GM08714 (cell line): ENCODE measurements around the gene ARHGAP30.
"Not testable (repeated sequence)": the region's sequence is repeated elsewhere in the genome, so short reads cannot be mapped to it uniquely, and the experiment has no call there.

Experiments used
- H3K4me3 ChIP-seq: fragments of 200-500 bp; sonication (Bioruptor generic); 2 replicates; pipeline ENCODE4 v1.5.1; 2014; ENCODE audit warnings: mild to moderate bottlenecking, low read length, inconsistent platforms
- ZNF274 ChIP-seq: IDR thresholded peaks from 2 replicates; pipeline ENCODE4 v1.6.1; 2012; ENCODE audit warnings: mild to moderate bottlenecking, low read depth, low read length

The ARHGAP30 gene, protein sequence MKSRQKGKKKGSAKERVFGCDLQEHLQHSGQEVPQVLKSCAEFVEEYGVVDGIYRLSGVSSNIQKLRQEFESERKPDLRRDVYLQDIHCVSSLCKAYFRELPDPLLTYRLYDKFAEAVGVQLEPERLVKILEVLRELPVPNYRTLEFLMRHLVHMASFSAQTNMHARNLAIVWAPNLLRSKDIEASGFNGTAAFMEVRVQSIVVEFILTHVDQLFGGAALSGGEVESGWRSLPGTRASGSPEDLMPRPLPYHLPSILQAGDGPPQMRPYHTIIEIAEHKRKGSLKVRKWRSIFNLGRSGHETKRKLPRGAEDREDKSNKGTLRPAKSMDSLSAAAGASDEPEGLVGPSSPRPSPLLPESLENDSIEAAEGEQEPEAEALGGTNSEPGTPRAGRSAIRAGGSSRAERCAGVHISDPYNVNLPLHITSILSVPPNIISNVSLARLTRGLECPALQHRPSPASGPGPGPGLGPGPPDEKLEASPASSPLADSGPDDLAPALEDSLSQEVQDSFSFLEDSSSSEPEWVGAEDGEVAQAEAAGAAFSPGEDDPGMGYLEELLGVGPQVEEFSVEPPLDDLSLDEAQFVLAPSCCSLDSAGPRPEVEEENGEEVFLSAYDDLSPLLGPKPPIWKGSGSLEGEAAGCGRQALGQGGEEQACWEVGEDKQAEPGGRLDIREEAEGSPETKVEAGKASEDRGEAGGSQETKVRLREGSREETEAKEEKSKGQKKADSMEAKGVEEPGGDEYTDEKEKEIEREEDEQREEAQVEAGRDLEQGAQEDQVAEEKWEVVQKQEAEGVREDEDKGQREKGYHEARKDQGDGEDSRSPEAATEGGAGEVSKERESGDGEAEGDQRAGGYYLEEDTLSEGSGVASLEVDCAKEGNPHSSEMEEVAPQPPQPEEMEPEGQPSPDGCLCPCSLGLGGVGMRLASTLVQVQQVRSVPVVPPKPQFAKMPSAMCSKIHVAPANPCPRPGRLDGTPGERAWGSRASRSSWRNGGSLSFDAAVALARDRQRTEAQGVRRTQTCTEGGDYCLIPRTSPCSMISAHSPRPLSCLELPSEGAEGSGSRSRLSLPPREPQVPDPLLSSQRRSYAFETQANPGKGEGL

DNA sequence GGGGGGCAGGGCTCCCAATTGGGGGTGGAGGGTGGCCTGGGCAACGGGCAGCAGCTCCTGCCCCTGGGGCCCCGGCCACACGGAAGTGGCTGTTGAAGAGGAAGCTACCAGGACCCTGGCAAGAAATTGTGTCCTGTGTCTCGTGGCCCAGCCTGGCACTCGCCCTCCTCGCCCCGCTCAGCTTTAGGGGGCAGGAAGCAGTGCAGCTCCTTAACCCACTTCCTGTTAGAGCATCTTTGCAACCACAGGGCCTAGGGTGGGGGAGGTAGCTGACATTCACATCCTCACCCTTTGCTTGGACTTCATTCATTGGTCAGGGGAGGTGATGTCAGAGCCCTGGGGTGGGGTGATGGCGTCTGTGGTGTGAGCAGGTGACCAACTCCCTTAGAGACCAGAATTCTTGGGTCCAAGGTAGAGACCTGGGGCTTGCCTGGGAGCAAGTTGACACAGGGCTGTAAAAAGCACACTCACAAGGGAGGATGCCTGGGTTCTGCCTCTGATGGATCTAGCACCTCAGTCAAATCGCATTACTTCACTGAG lies at the start of gene ARHGAP30:
ARHGAP30 (minus strand) TSS at position 161 of the 540 bp plus-strand sequence. CDS start 267 bp downstream, outside the sequence.
- no peak for TF ChIP-seq ZNF274
- H3K4me3 ChIP-seq: peak within 1 kb of the TSS; percentile 73

DNA sequence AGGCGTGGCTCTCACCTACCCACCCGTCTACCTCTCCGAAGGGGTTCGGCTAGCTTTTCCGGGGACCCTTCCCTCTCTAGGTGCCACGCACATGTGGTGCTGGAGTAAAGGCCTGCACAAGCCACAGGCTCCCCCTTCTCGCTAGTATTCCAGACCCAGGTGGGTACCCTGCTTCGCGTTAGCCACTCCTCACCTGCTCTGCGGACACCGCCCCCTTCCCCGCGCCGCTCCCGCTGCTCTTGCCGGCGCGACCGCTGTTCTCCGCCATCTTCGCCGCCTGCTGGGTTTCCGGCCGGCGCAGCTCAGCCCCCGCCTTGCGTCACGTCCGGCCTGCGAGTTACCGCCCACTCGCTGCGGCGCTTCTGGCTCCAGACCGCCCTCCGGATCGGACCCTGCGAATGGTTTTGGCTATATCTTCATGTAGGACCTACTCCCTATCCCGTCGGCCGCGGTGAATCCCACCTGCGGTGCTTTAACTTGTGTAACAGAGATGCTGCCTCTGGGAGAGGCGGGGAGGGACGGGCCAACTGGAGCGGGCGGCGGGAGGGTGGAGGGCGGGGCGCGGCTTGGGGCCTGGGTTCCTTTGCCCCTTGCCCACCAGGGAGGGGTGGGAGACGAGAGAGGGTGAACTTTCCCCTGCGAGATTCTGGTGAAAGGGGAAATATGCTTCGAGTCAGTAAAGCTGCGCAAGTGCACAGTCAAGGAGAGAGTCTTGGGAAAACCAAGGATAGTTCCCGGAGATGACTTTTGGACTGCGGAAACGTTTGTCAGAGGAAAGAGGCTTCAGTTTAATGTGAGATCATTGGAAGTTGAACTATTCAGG lies 48.3 kb upstream of the ARHGAP30 start, which contains the start of the genes NIT1 and PFDN2:
NIT1 (plus strand) TSS at position 347 of the 823 bp plus-strand sequence; CDS start at position 419, 72 bp downstream.
PFDN2 (minus strand) TSS at position 279 of the 823 bp plus-strand sequence; CDS start at position 268, 11 bp downstream.
- peak within 1 kb of the TSS; percentile 91 for H3K4me3 ChIP-seq
- no peak for TF ChIP-seq ZNF274

DNA sequence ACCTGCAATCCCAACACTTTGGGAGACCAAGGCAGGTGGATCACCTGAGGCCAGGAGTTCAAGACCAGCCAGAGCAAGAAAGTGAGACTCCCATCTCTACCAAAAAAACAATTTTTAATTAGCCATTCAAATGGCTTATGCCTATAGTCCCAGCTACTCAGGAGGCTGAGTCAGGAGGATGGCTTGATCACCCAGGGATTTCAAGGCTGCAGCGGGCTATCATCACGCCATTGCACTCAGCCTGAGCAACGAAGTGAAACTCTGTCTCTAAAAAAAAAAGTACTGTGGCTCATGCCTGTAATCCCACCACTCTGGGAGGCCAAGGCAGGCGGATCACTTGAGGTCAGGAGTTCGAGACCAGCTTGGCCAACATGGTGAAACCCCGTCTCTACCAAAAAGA lies 46.3 kb upstream of the ARHGAP30 start:
- not testable (repeated sequence) for H3K4me3 ChIP-seq

DNA sequence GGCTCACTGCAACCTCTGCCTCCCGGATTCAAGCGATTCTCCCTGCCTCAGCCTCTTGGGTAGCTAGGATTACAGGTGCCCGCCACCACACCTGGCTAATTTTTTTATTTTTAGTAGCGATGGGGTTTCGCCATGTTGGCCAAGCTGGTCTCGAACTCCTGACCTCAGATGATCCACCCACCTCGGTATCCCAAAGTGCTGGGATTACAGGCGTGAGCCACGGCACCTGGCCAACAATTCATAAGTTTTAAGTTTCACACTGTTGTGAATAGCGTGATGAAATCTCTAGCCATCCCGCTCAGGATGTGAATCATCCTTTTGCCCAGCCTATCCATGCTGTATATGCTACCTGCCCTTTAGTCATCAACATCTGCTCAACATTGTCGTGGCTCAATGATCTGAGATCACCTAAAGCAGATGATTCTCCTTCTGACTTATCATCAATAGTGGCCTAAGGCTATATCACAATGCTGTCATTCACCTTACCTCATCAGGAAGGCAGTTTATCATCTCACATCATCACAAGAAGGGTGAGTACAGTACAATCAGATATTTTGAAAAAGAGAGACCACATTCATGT lies 45.5 kb upstream of the ARHGAP30 start:
- no peak for TF ChIP-seq ZNF274
- no peak overlapping the region for H3K4me3 ChIP-seq

DNA sequence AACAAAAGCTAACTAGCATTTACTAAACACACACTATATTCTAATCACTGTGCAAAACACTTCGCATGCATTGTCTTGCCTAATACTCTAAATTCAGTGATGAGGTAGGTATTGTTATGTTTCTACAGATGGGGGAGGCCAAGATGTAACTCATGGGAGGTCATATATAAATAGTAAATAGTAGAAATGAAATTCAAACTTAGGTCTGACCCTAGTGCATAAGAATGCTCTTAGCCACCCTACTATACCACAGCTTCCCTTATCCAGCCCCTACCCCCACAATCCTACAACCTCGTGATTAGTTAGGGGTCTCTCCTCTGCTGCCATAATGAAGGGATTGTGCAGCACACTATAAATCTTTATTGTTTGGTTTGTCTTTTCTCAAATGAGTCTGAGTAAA lies 44.9 kb upstream of the ARHGAP30 start:
- no peak overlapping the region for H3K4me3 ChIP-seq
- no peak for TF ChIP-seq ZNF274

DNA sequence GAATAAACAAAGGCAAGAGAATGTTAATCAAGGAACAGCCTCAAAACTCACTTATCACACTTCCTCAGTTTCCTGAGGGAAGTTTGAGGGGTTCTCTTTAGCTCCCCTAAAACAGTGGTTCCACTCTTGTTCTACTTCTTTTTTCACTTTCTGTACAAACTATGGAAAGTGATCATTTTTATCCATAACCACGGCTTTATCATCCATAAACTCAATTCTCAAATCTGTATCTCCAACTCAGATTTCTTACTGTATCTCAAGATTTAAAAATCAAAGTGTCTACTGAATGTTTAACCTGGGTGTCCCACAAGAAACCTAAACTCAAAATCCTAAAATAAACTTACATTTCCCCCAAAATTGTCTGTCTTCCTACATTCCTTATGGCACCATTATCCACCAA lies 44.2 kb upstream of the ARHGAP30 start:
- no peak overlapping the region for H3K4me3 ChIP-seq
- TF ChIP-seq ZNF274: no peak

DNA sequence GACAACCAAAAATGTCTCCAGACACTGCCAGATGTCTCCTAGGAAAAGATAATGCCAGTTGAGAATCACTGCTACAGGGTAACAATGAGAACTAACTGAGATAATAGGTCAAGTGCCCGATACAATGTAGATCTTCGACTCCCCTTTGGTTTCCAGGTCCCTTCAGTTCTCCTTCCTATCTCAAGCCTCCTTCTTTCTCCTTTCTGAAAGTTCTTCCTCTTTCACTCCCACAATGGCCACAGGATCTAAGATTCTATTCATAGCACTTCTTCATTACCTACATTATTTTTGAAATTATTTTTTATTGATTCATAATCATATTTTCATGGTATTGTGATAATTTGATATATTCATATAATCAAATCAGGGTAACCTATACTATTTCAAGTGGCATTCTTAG lies 41.8 kb upstream of the ARHGAP30 start:
- TF ChIP-seq ZNF274: no peak

DNA sequence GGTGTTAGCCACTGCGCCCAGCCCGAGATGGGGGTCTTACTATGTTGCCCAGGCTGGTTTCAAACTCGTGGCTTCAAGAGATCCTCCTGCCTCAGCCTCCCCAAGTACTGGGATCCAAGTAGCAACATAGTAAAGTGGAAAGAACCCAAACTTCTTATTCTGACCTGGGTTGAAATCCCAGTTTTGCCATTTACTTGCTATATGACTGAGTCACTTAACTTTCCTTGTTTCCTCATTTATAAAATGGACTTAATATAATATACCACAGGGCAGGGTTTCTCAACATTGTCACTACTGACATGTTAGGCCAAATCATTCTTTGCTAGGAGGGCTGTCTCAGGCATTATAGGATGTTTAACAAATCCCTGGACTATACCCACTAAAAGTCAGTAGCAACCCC lies 41.4 kb upstream of the ARHGAP30 start:
- no peak overlapping the region for H3K4me3 ChIP-seq
- no peak for TF ChIP-seq ZNF274

More for the DNA sequence above, 41.8 kb upstream of the ARHGAP30 start:
- H3K4me3 ChIP-seq: no peak overlapping the region

DNA sequence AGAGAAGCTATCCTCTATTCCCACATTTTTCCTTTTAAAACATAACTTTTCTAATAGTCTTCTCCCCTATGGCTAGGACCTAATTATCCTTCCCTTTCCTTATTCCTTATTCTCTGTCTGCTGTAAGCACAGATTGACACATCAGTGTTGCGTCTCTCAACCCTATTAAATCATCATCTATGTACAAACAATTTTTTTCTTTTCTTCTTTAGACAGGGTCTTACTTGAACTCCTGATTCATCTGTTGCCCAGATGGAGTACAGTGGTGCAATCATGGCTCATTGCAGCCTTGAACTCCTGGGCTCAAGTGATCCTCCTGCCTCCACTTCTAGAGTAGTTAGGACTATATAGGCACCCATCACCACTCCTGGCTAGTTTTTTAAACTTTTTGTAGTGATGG lies 36.7 kb upstream of the ARHGAP30 start:
- TF ChIP-seq ZNF274: no peak
- no peak overlapping the region for H3K4me3 ChIP-seq

DNA sequence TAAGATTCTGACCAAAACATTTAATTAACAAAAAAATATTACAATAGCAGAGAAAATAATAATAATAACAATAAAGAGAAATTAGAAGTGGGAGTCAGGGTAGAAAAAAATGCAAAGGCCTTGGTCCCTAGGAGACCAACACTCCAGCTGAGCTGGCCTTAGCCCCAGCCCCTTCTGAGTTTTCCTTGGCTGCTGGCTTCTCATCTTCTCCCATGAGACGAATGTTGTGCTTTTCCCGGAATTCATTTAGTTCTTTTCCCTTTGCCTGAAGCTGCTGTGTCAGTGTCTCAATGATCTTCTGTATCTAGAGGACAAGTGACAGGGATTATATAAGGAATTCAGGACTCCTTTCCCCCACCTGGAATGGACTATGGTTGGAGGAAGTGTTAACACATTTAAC lies 30.9 kb upstream of the ARHGAP30 start:
- no peak for TF ChIP-seq ZNF274
- no peak overlapping the region for H3K4me3 ChIP-seq

DNA sequence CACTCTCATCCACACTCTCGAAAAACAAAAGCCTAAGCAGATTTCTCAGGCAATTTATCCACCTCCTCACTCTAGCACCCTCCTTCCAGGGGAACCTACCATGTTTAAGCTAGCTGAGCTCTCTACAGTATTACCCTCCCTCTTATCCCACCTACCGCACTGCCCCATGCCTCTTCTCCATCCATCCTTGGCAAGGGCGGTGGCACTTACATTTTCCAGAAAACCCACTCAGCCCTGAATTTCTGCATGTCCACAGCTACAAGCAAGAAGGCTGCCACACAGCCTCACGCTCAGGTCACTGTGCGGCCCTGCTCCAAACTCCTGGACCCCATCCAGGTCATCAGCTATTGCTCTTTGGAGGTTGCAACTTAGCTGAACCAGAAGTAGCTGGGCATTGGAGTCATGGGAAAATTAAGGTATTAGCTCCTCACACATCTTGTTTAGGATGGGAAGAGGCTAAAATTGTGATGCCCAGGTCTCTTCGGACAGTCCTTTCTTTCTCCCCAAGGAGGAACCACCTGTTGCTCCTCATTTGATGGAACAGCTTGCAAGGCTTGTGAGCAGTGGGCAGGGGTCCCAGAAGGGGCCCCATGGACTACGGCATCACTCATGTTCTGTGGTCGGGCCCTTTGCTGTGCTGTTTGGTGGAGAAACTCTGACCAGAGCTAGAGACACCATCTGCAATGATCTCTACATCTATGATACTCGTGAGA lies 29.6 kb upstream of the ARHGAP30 start:
- no peak overlapping the region; the same call in 1 of the 2 replicates for H3K4me3 ChIP-seq
- TF ChIP-seq ZNF274: no peak
